Activated naive CD4-positive, alpha-beta T cell treated with anti-CD3 and anti-CD28 coated beads, Interleukin-2, amount 50 U/mL, for 24 hours (primary cell): ENCODE data around the gene SUSD4.

Source experiments
- H3K27ac Mint-ChIP-seq: one replicate; pipeline ENCODE4 v1.8.0; 2021; ENCODE audit warnings: mild to moderate bottlenecking, mixed read lengths
- H3K27me3 Mint-ChIP-seq: one replicate; pipeline ENCODE4 v1.8.0; 2021; ENCODE audit warnings: mixed read lengths
- H3K36me3 Mint-ChIP-seq: one replicate; pipeline ENCODE4 v1.8.0; 2021; ENCODE audit warnings: mixed read lengths
- H3K4me1 Mint-ChIP-seq: one replicate; pipeline ENCODE4 v1.8.0; 2021; ENCODE audit warnings: mixed read lengths
- H3K4me3 Mint-ChIP-seq: one replicate; pipeline ENCODE4 v1.8.0; 2021; ENCODE audit warnings: mild to moderate bottlenecking, mixed read lengths
- H3K9me3 Mint-ChIP-seq: one replicate; pipeline ENCODE4 v1.8.0; 2021; ENCODE audit warnings: mixed read lengths

Gene SUSD4

GRCh38 chr1:223245411-223245810 lies 118.6 kb downstream of the SUSD4 start:
- peaks cover 3% of the 10 kb centered on the region for H3K36me3 Mint-ChIP-seq
- H3K4me3 Mint-ChIP-seq = no peak overlapping the region
- no peaks in the 10 kb centered on the region for H3K9me3 Mint-ChIP-seq
- H3K27ac Mint-ChIP-seq = peak overlapping the region; percentile 81
- H3K27me3 Mint-ChIP-seq = no peaks in the 10 kb centered on the region
- H3K4me1 Mint-ChIP-seq = peaks cover 72% of the 10 kb centered on the region

DNA sequence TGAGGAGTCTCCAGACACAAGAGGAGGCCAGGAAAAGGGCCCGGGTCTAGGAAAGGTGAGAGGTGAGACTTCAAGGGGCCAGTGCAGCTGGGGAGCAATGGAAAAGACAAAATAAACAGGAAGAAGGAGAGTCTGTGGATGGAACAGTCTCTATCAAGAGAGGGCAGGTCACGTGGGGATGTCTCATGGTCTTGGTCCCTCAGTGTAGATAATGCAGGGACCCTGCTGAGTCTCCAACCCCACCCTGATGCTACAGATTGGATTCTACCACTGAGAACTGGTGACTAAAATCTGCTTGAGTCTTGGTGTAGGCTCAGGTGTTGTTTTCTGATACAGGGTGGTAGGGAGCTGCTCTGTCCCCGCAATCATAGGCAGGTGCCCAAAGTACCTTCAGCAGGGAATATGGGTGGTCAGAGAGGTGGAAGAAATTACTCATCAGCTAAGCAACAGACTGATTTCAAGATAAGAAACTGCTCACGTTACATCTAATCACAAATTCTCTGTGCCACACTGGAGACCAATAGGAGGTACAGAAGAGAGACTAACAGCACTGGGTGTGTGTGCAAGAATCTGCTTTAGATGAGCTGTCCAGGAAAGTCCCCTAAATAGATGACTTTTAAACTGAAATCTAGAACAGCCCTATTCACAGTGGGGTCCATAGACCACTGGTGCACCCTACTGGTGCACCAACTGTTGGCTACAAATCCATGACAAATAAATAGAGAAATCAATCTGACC lies 119.4 kb downstream of the SUSD4 start:
- Mint-ChIP-seq H3K4me3 (no peak overlapping the region), H3K27ac (peak overlapping the region; percentile 61), H3K9me3 (no peaks in the 10 kb centered on the region), H3K27me3 (no peaks in the 10 kb centered on the region), H3K36me3 (peaks cover 3% of the 10 kb centered on the region), H3K4me1 (peaks cover 70% of the 10 kb centered on the region)

DNA sequence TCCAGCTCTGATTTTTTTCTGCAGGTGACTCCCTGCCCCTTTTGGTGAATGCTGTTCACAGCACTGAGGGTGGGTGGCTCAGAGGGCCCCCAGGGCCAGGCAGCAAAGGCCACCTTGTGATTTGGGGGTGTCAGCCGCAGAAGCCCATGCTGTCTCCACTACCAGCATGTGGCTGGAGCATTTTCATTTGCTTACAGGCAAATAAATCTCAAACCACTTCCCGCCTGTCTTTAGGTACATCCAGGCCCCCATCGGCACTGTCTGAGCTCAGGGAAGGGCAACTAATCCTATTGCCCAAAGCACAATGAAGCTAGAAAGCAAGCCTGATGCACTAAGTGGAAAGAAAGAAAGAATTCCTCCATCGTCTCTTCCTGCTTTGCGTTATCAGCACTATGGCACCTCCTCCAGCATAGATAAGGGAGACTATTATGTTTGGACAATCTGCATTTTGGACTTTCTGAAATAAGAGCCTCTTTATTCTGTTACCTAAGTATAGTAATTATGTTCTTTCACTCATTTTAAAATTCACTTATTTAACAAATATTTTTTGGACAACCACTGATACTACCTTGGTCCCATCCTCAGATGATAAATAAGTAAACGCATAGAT lies 120.4 kb downstream of the SUSD4 start:
- peaks cover 3% of the 10 kb centered on the region for H3K9me3 Mint-ChIP-seq
- no peak overlapping the region for H3K27ac Mint-ChIP-seq
- peaks cover 4% of the 10 kb centered on the region for H3K36me3 Mint-ChIP-seq
- no peaks in the 10 kb centered on the region for H3K27me3 Mint-ChIP-seq
- H3K4me1 Mint-ChIP-seq = peaks cover 61% of the 10 kb centered on the region
- no peak overlapping the region for H3K4me3 Mint-ChIP-seq

DNA sequence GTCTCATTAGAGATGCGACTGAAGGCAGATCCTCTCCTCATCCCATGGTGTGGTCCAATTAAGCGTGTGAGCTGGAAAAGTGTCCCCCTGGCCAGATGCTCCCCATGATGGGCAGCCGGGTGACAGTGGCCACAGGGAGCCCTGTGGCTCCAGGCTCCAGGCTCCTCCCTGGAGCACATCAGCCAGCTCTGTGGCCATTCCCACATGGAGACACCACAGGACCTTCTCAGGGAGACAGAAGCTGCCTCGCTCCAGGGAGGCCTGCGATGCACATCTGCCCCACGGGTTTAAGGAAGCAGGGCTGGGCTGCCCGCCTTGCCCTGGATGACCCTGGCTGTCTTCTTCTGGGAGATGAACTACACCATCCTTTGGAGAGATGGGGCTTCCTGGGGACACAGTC lies 121.0 kb downstream of the SUSD4 start:
- Mint-ChIP-seq H3K27ac (no peak overlapping the region), H3K9me3 (peaks cover 9% of the 10 kb centered on the region), H3K4me3 (no peak overlapping the region), H3K36me3 (peaks cover 7% of the 10 kb centered on the region), H3K27me3 (no peaks in the 10 kb centered on the region), H3K4me1 (peaks cover 55% of the 10 kb centered on the region)

GRCh38 chr1:223242382-223242955 lies 121.5 kb downstream of the SUSD4 start:
- no peaks in the 10 kb centered on the region for H3K27me3 Mint-ChIP-seq
- H3K9me3 Mint-ChIP-seq = peaks cover 9% of the 10 kb centered on the region
- H3K4me3 Mint-ChIP-seq = no peak overlapping the region
- peaks cover 7% of the 10 kb centered on the region for H3K36me3 Mint-ChIP-seq
- H3K4me1 Mint-ChIP-seq = peaks cover 53% of the 10 kb centered on the region
- peak overlapping the region; percentile 20 for H3K27ac Mint-ChIP-seq

- H3K4me3 Mint-ChIP-seq = no peak overlapping the region
- peaks cover 46% of the 10 kb centered on the region for H3K4me1 Mint-ChIP-seq
- H3K27ac Mint-ChIP-seq = no peak overlapping the region
- no peaks in the 10 kb centered on the region for H3K27me3 Mint-ChIP-seq
- peaks cover 21% of the 10 kb centered on the region for H3K9me3 Mint-ChIP-seq
- peaks cover 7% of the 10 kb centered on the region for H3K36me3 Mint-ChIP-seq
Measured at GRCh38 chr1:223240122-223240521, 123.9 kb downstream of the SUSD4 start.

- H3K4me1 Mint-ChIP-seq = peaks cover 62% of the 10 kb centered on the region
- no peak overlapping the region for H3K27ac Mint-ChIP-seq
- no peaks in the 10 kb centered on the region for H3K27me3 Mint-ChIP-seq
- H3K9me3 Mint-ChIP-seq = peaks cover 21% of the 10 kb centered on the region
- H3K4me3 Mint-ChIP-seq = no peak overlapping the region
- peaks cover 6% of the 10 kb centered on the region for H3K36me3 Mint-ChIP-seq
Measured at GRCh38 chr1:223235091-223235490, 128.9 kb downstream of the SUSD4 start.

- Mint-ChIP-seq H3K9me3 (peaks cover 21% of the 10 kb centered on the region), H3K27me3 (no peaks in the 10 kb centered on the region), H3K36me3 (peaks cover 6% of the 10 kb centered on the region), H3K4me3 (no peak overlapping the region), H3K27ac (peak overlapping the region; percentile 63), H3K4me1 (peaks cover 64% of the 10 kb centered on the region)
Measured at GRCh38 chr1:223234534-223234933, 129.4 kb downstream of the SUSD4 start.

- Mint-ChIP-seq H3K4me1 (peaks cover 68% of the 10 kb centered on the region), H3K9me3 (peaks cover 21% of the 10 kb centered on the region), H3K36me3 (peaks cover 6% of the 10 kb centered on the region), H3K4me3 (peak overlapping the region; percentile 6), H3K27ac (no peak overlapping the region), H3K27me3 (no peaks in the 10 kb centered on the region)
Measured at GRCh38 chr1:223234170-223234514, 129.8 kb downstream of the SUSD4 start.

- H3K4me3 Mint-ChIP-seq = peak overlapping the region; percentile 23
- H3K27ac Mint-ChIP-seq = peak overlapping the region; percentile 82
- H3K9me3 Mint-ChIP-seq = peaks cover 18% of the 10 kb centered on the region
- H3K36me3 Mint-ChIP-seq = peaks cover 6% of the 10 kb centered on the region
- H3K4me1 Mint-ChIP-seq = peaks cover 74% of the 10 kb centered on the region
- no peaks in the 10 kb centered on the region for H3K27me3 Mint-ChIP-seq
Measured at GRCh38 chr1:223233410-223234169, 130.4 kb downstream of the SUSD4 start.

DNA sequence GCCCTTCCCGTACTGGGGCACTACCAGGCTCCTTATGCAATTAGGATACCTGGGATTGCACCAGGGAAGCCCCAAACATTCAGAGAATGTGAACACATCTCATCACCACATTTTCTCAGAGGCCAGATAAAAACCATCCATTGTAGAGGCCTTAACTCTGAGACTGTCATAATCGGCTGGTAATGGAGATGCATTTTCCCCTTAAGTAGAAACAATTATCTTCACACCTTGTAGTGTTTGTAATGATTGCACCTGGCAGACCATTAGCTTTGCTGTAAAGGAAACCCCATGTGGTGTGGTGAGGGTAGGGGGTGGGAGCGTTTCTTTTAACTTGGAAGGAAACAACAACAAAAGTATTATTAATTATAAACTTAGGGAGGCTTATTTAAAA lies 131.0 kb downstream of the SUSD4 start:
- Mint-ChIP-seq H3K27me3 (no peaks in the 10 kb centered on the region), H3K27ac (peak overlapping the region; percentile 82), H3K4me1 (peaks cover 80% of the 10 kb centered on the region), H3K4me3 (peak overlapping the region; percentile 23), H3K36me3 (peaks cover 2% of the 10 kb centered on the region), H3K9me3 (peaks cover 12% of the 10 kb centered on the region)

- H3K36me3 Mint-ChIP-seq = no peaks in the 10 kb centered on the region
- no peak overlapping the region for H3K4me3 Mint-ChIP-seq
- H3K27ac Mint-ChIP-seq = peak overlapping the region; percentile 43
- H3K27me3 Mint-ChIP-seq = no peaks in the 10 kb centered on the region
- H3K4me1 Mint-ChIP-seq = peaks cover 87% of the 10 kb centered on the region
- peaks cover 3% of the 10 kb centered on the region for H3K9me3 Mint-ChIP-seq
Measured at GRCh38 chr1:223231581-223231980, 132.4 kb downstream of the SUSD4 start.

GRCh38 chr1:223231011-223231572 lies 132.9 kb downstream of the SUSD4 start:
- H3K4me3 Mint-ChIP-seq = no peak overlapping the region

GRCh38 chr1:223230161-223230881 lies 133.7 kb downstream of the SUSD4 start:
- no peaks in the 10 kb centered on the region for H3K9me3 Mint-ChIP-seq
- peak overlapping the region; percentile 65 for H3K4me3 Mint-ChIP-seq
- H3K4me1 Mint-ChIP-seq = peaks cover 79% of the 10 kb centered on the region

More at GRCh38 chr1:223231011-223231572, 132.9 kb downstream of the SUSD4 start:
- H3K27ac Mint-ChIP-seq = peak overlapping the region; percentile 96
- H3K4me1 Mint-ChIP-seq = peaks cover 87% of the 10 kb centered on the region
- no peaks in the 10 kb centered on the region for H3K27me3 Mint-ChIP-seq
- H3K9me3 Mint-ChIP-seq = no peaks in the 10 kb centered on the region
- no peaks in the 10 kb centered on the region for H3K36me3 Mint-ChIP-seq

GRCh38 chr1:223229756-223230155 lies 134.2 kb downstream of the SUSD4 start:
- H3K27ac Mint-ChIP-seq = peak overlapping the region; percentile 96
- peaks cover 73% of the 10 kb centered on the region for H3K4me1 Mint-ChIP-seq
- no peaks in the 10 kb centered on the region for H3K9me3 Mint-ChIP-seq
- no peaks in the 10 kb centered on the region for H3K27me3 Mint-ChIP-seq
- peaks cover 3% of the 10 kb centered on the region for H3K36me3 Mint-ChIP-seq
- peak overlapping the region; percentile 65 for H3K4me3 Mint-ChIP-seq

More at GRCh38 chr1:223230161-223230881, 133.7 kb downstream of the SUSD4 start:
- H3K27me3 Mint-ChIP-seq = no peaks in the 10 kb centered on the region
- H3K27ac Mint-ChIP-seq = peak overlapping the region; percentile 96
- H3K36me3 Mint-ChIP-seq = peaks cover 3% of the 10 kb centered on the region
